ENCODE measurements around the gene NCAPG2.

DNA sequence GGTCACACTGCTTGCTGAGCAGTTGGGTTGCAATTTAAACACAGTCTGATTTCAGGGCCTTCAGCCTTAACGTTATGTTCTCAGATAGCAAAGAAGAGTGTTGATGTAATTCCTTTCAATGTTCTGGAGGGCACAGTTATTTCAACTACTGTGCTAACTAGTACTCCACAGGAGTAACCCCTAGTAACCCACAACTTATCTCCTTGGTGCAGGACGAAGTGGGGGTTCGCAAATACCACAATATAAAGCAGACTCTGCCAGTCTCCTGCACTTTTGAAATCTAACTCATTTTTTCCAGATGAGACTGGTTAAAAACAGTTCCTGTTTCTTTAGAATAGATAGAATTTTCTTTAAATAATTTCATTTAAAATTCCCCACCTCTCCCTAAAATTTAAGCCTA, 47.1 kb upstream of the NCAPG2 start:
- TF ChIP-seq, protein P1, sequence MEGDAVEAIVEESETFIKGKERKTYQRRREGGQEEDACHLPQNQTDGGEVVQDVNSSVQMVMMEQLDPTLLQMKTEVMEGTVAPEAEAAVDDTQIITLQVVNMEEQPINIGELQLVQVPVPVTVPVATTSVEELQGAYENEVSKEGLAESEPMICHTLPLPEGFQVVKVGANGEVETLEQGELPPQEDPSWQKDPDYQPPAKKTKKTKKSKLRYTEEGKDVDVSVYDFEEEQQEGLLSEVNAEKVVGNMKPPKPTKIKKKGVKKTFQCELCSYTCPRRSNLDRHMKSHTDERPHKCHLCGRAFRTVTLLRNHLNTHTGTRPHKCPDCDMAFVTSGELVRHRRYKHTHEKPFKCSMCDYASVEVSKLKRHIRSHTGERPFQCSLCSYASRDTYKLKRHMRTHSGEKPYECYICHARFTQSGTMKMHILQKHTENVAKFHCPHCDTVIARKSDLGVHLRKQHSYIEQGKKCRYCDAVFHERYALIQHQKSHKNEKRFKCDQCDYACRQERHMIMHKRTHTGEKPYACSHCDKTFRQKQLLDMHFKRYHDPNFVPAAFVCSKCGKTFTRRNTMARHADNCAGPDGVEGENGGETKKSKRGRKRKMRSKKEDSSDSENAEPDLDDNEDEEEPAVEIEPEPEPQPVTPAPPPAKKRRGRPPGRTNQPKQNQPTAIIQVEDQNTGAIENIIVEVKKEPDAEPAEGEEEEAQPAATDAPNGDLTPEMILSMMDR (IDR thresholded peaks at IDR 0.05), result no peak
- no peak for TF ChIP-seq POLR2A (IDR thresholded peaks at IDR 0.05)
- no peak for TF ChIP-seq POLR2AphosphoS5 (IDR thresholded peaks at IDR 0.05)

Data from gastroesophageal sphincter (tissue), 3 donors.